Spleen (tissue), 7 donors: ENCODE data around the gene DUSP6.

Experiments used
- CTCF ChIP-seq, 11 experiments: fragments of 200-600 bp in 7 of 11; fragments of 450-650 bp in 4 of 11; sonication (generic) in 4 of 11; IDR thresholded peaks in 8 of 11; conservative IDR thresholded peaks in 3 of 11; 1 replicate in 7 of 11; 2 replicates in 4 of 11; pipeline versions ENCODE4 v1.4.0 to v1.8.0; 2016 to 2021; ENCODE audit warnings: antibody characterized with exemption in 11 of 11, inconsistent platforms in 4 of 11, mild to moderate bottlenecking in 1 of 11
- POLR2A ChIP-seq, 3 donors: fragments of 450-650 bp; IDR thresholded peaks; one replicate each; pipeline ENCODE4 v1.5.1; 2017; ENCODE audit warnings: antibody characterized with exemption in 3 of 3, mild to moderate bottlenecking in 1 of 3
- POLR2AphosphoS5 ChIP-seq, 3 donors: sonication (generic); formaldehyde crosslinking; IDR thresholded peaks; one replicate each; pipeline ENCODE4 v1.5.1; 2017; ENCODE audit warnings: antibody characterized with exemption in 3 of 3
- donor health status: DM: no; HTN: no; CAD: no; lungs with moderate emphysema.
- donor health status: DM: no; HTN: no; CAD: no.
- donor health status: DM: no; HTN: no; CAD: no.

GRCh38 chr12:89357297-89357730 lies 5.0 kb upstream of the DUSP6 start:
- TF ChIP-seq CTCF (IDR thresholded peaks at IDR 0.05 in 8 of 11, conservative IDR thresholded peaks at IDR 0.05 in 3 of 11), result no peak
- TF ChIP-seq POLR2A (IDR thresholded peaks at IDR 0.05), result no peak
- TF ChIP-seq POLR2AphosphoS5 (IDR thresholded peaks at IDR 0.05), result no peak
